Measurements from ENCODE around the gene TSC2.
"Not testable (repeated sequence)": the region's sequence is repeated elsewhere in the genome, so short reads cannot be mapped to it uniquely, and the experiment has no call there.

TSC2 gene

GRCh38 chr16:2096853-2097595 lies 49.2 kb downstream of the TSC2 start:
- H3K4me3 ChIP-seq (ENCODE audit: low read depth, low read length) = no peak overlapping the region
- DNase-seq (ENCODE audit: low read depth) = no peak
- TF ChIP-seq CTCF (IDR thresholded peaks at IDR 0.05; ENCODE audit: low read depth, low read length, missing control alignments) = no peak
- in situ Hi-C loops (cut with HindIII; ENCODE audit: low sequenced_read_pairs) = no loop called here

GRCh38 chr16:2097689-2098088 lies 49.9 kb downstream of the TSC2 start:
- H3K4me3 ChIP-seq (ENCODE audit: low read depth, low read length); in situ Hi-C loops (cut with HindIII; ENCODE audit: low sequenced_read_pairs); DNase-seq (ENCODE audit: low read depth): not testable (repeated sequence)

DNA sequence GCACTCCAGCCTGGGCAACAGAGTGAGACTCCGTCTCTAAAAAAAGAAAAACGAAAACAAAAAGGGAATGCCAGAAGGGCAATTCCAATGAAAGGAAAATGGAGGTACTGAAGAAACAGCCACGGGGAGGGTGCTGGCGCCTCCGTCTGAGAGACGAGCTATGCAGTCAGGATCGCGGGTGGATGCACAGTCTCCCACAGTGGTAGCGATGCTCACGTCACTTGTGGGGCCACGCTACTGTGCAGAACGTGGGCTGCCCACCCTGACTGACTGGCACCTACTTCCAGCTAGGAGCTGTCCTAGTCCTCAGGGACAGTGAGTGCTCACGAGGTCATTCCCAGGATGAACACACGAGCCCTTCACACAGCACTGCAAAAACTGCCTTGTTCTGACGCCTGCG lies 53.8 kb downstream of the TSC2 start:
- DNase-seq (ENCODE audit: low read depth); in situ Hi-C loops (cut with HindIII; ENCODE audit: low sequenced_read_pairs); H3K4me3 ChIP-seq (ENCODE audit: low read depth, low read length): not testable (repeated sequence)

- in situ Hi-C loops (cut with HindIII; ENCODE audit: low sequenced_read_pairs) = no loop called here
- H3K4me3 ChIP-seq (ENCODE audit: low read depth, low read length) = no peak overlapping the region
- TF ChIP-seq CTCF (IDR thresholded peaks at IDR 0.05; ENCODE audit: low read depth, low read length, missing control alignments) = no peak
- no peak for DNase-seq (ENCODE audit: low read depth)
Observed at GRCh38 chr16:2102471-2102870, 54.7 kb downstream of the TSC2 start.

DNA sequence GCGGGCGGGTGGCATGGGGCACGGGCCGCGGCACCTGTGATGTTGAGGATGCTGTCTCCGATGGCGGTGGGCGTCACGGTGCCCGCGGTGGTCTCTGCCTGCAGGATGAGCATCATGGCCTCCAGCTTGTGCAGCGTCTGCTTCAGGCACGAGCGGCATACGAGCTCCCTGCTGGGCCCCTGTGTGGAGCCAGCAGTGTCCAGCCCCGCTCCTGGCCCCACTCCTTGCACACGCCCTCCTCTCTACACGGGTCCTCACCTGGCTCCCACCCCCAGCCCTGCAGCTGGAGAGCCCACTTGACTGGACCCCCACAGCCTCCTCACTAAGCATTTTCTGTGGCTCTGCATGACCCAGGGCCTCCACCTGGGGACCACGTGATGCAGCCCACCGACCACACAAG lies 56.7 kb downstream of the TSC2 start:
- DNase-seq (ENCODE audit: low read depth); H3K4me3 ChIP-seq (ENCODE audit: low read depth, low read length); in situ Hi-C loops (cut with HindIII; ENCODE audit: low sequenced_read_pairs): not testable (repeated sequence)

- H3K4me3 ChIP-seq (ENCODE audit: low read depth, low read length); in situ Hi-C loops (cut with HindIII; ENCODE audit: low sequenced_read_pairs); DNase-seq (ENCODE audit: low read depth): not testable (repeated sequence)
Observed at GRCh38 chr16:2105291-2105690, 57.5 kb downstream of the TSC2 start.

GRCh38 chr16:2105769-2106168 lies 58.0 kb downstream of the TSC2 start:
- DNase-seq (ENCODE audit: low read depth); in situ Hi-C loops (cut with HindIII; ENCODE audit: low sequenced_read_pairs); H3K4me3 ChIP-seq (ENCODE audit: low read depth, low read length): not testable (repeated sequence)

DNA sequence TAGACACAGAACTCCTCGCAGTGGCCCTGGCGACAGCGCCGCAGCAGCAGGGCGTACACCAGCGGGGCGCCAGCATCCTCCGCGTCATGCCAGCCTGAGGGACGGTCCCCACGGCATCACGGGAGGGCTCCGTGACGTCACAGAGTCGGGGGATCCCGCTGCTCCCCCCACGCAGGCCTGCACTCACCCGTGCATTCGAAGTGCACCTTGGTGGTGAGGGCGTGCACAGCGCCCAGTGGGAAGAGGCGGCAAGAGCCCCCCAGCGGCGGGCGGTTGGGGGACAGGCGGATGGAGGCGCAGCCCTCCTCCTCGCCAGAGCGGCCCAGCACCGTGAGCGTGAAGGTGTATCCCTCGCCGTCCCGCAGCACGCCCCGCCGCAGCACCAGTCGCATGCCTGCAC lies 58.4 kb downstream of the TSC2 start:
- in situ Hi-C loops (cut with HindIII; ENCODE audit: low sequenced_read_pairs); H3K4me3 ChIP-seq (ENCODE audit: low read depth, low read length): not testable (repeated sequence)

DNA sequence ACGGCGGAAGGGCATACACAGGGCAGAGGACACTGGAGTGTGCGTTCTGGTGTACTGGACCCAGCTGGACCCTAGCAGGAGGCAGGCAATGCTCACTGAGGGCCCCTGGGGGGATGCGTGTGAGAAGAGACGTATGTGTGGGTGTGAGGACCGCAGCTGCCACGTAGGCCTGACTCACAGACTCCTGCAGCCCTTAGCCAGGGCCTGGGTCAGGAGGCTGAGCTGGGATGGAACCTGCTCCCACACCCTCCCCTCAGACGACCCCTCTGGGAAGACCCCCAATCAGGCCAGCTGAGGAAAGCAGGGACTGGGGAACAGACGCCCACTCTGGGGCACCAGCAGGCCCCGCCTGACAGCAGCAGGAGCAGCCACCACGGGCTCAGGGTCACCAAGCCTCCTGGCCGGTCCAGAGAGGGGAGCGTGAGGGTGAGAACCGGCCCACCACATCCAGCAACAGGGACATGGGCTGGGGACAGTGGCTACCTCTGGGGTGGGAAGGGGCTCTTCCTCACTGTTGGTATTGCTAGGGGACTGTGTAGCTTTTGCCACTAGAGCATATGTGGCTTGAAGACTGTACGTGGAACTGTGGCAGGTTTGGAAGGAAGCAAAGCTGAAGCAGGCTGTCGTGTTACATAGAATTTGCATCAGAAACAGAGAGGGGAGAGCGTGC lies 59.5 kb downstream of the TSC2 start:
- H3K4me3 ChIP-seq (ENCODE audit: low read depth, low read length); in situ Hi-C loops (cut with HindIII; ENCODE audit: low sequenced_read_pairs); DNase-seq (ENCODE audit: low read depth): not testable (repeated sequence)

More for the DNA sequence above, 58.4 kb downstream of the TSC2 start:
- DNase-seq (ENCODE audit: low read depth) = not testable (repeated sequence)

DNA sequence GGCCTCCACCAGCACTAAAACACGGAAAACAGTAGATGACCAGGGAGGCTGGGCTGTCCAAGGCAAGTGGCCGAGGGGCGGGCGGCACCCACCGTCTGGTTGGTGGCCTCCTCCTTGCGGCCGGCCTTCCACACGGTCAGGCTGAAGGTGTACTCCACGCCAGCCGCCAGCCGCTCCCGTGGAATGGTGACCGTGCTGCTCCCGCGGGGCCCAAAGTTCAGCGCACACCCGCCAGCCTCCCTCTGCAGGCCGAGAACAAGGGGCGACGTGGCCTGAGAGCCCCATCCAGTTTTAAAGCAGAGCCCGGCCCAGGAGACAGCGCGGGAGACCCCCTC lies 60.0 kb downstream of the TSC2 start:
- H3K4me3 ChIP-seq (ENCODE audit: low read depth, low read length); DNase-seq (ENCODE audit: low read depth); in situ Hi-C loops (cut with HindIII; ENCODE audit: low sequenced_read_pairs): not testable (repeated sequence)

- in situ Hi-C loops (cut with HindIII; ENCODE audit: low sequenced_read_pairs); DNase-seq (ENCODE audit: low read depth); H3K4me3 ChIP-seq (ENCODE audit: low read depth, low read length): not testable (repeated sequence)
Observed at GRCh38 chr16:2108446-2109270, 60.9 kb downstream of the TSC2 start.

DNA sequence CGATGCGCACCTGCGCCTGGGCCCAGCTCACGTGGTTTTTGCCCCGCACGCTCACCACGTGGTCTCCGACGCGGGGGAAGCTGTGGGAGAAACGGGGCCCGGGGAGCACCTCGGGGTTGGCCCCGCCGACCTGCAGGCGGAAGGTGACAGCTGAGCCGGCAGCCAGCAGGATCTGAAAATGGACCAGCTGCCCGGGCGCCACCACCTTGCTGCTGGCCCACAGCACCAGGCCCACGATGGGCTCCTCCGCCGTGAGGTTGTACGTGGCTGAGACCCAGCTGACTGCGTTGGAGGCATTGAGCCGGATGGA lies 61.4 kb downstream of the TSC2 start:
- DNase-seq (ENCODE audit: low read depth); H3K4me3 ChIP-seq (ENCODE audit: low read depth, low read length); in situ Hi-C loops (cut with HindIII; ENCODE audit: low sequenced_read_pairs): not testable (repeated sequence)

DNA sequence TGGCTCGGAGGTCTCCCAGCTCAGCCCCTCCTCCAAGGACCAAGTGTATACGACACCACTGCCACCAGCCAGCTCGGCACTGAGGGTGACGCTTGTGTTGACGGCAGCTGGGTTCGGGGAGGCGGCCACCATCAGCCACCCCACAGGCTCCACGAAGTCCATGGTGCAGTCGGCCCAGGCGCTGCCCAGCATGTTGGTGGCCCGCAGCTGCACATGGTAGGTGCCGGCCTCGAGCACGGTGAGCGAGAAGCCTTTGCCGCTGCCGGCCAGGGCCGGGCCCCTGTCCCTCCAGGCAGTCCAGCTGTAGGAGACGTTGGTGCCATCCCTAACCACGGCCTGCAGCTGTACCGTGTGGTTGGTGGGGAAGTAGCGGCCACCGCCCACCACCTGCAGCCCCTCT lies 62.1 kb downstream of the TSC2 start:
- H3K4me3 ChIP-seq (ENCODE audit: low read depth, low read length); DNase-seq (ENCODE audit: low read depth); in situ Hi-C loops (cut with HindIII; ENCODE audit: low sequenced_read_pairs): not testable (repeated sequence)

- DNase-seq (ENCODE audit: low read depth); in situ Hi-C loops (cut with HindIII; ENCODE audit: low sequenced_read_pairs); H3K4me3 ChIP-seq (ENCODE audit: low read depth, low read length): not testable (repeated sequence)
Observed at GRCh38 chr16:2110332-2111008, 62.7 kb downstream of the TSC2 start.

- in situ Hi-C loops (cut with HindIII; ENCODE audit: low sequenced_read_pairs); DNase-seq (ENCODE audit: low read depth); H3K4me3 ChIP-seq (ENCODE audit: low read depth, low read length): not testable (repeated sequence)
Observed at GRCh38 chr16:2111009-2111353, 63.2 kb downstream of the TSC2 start.
